Choroid plexus epithelial cell (primary cell): ENCODE measurements around the gene ITM2C.

Source experiments
- DNase-seq: peaks from one replicate; pipeline ENCODE4 v3.0.0-alpha.2; 2010; ENCODE audit warnings: low read depth
- H3K4me3 ChIP-seq: 2 replicates; pipeline ENCODE4 v1.5.1; 2011; ENCODE audit warnings: low read depth, mild to moderate bottlenecking, control low read depth, low read length, moderate library complexity
- CTCF ChIP-seq: conservative IDR thresholded peaks from 2 replicates; pipeline ENCODE4 v1.5.1; 2011; ENCODE audit warnings: low read depth, mild to moderate bottlenecking, control low read depth, inconsistent platforms, low read length, moderate library complexity

Gene ITM2C

DNA sequence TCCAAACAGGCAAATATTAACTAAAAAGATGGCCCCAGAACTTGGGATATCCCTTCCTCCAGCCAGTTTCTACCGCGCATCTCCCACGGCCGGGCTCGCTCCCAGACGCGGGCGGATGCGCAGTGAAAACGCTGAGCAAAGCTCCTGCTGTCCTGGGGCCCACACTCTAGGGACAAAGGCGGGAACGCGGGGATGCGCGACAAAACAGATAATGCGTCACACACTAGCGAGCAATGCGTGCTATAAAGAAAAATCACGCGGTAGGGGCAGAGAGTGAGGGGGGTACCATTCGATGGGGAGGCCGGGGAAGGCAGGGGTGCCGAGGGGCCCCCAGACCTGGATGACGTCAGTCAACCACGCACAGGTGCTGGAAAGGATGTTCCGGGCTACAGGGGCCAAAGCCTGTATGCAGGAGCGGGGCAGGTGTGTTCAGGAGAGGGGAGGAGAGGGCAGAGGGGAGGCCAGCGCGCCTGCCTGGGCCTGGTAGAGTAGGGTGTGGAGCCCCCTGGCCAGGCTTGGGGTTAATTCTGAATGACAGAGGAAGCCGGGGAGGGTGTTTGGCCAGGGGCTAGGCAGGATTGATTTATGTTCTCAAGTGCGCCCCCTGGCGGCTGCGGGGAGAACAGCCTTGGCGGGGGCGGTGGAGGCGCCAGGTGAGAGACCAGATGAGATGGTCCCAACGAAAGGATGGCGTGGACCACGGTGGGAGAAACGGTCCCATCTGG, 14.9 kb upstream of the ITM2C start:
- DNase-seq, result peak; percentile 28
- no peak overlapping the region for H3K4me3 ChIP-seq
- peak; percentile 81 for TF ChIP-seq CTCF

DNA sequence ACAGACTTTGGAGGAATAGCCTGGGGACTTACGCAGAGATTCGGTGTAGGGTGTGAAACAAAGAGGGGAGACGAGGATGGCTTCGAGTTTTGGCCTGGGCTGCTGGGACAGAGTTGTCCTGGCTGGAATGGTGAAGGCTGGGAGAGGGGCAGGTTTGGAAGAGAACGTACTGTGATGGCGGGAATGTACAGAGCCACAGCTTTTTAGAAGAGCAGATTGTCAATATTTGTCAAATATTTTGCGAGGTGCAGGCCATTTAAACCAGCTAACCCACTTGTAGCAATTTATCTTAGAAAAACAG, 14.4 kb upstream of the ITM2C start:
- no peak overlapping the region for H3K4me3 ChIP-seq
- TF ChIP-seq CTCF, result no peak
- no peak for DNase-seq

DNA sequence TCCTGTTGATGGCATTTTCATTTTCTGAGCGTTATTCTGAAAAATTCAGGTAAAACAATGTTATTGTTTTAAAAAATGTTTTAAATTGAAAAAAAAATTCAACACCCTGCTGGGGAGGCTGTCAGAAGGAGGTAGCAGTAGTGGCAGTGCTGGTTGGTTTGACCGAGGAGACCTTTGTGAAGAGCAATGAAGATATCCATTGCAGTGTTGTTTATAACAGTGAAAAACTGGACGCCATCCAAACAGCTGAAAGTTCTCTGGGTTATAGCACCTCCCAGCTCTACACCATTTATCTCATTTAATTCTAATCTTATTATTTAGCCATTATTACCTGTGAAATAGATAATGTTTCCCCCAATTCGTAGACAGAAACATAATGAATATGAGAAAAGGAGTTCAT, 12.6 kb upstream of the ITM2C start:
- H3K4me3 ChIP-seq, result no peak overlapping the region
- DNase-seq, result no peak
- TF ChIP-seq CTCF, result no peak

- no peak overlapping the region for H3K4me3 ChIP-seq
- DNase-seq, result no peak
- no peak for TF ChIP-seq CTCF
These were observed 3.0 kb upstream of the ITM2C start for GRCh38 chr2:230861552-230862255.

GRCh38 chr2:230862292-230862691, 2.5 kb upstream of the ITM2C start:
- H3K4me3 ChIP-seq, result no peak overlapping the region
- no peak for DNase-seq
- no peak for TF ChIP-seq CTCF

GRCh38 chr2:230863031-230863430, 1.7 kb upstream of the ITM2C start:
- DNase-seq, result no peak
- TF ChIP-seq CTCF, result no peak
- no peak overlapping the region for H3K4me3 ChIP-seq
